Measurements from ENCODE around the gene LAMA1.

Gene LAMA1

GRCh38 chr18:6979954-6980353 is 137.6 kb downstream of the LAMA1 start:
- no peak for FAIRE-seq

- FAIRE-seq: no peak
Observed at GRCh38 chr18:6976935-6977334, 140.7 kb downstream of the LAMA1 start.

- no peak for FAIRE-seq
Observed at GRCh38 chr18:6975084-6975483, 142.5 kb downstream of the LAMA1 start.

GRCh38 chr18:6971823-6972478 is 145.6 kb downstream of the LAMA1 start:
- FAIRE-seq: no peak

GRCh38 chr18:6963452-6964097 is 154.0 kb downstream of the LAMA1 start:
- no peak for FAIRE-seq

GRCh38 chr18:6962571-6963451 is 154.8 kb downstream of the LAMA1 start:
- no peak for FAIRE-seq

GRCh38 chr18:6961331-6961730 is 156.3 kb downstream of the LAMA1 start:
- FAIRE-seq: no peak

- no peak for FAIRE-seq
Observed at GRCh38 chr18:6960656-6961055, 156.9 kb downstream of the LAMA1 start.

GRCh38 chr18:6960124-6960523 is 157.5 kb downstream of the LAMA1 start:
- no peak for FAIRE-seq

- FAIRE-seq: no peak
Observed at GRCh38 chr18:6959110-6959509, 158.5 kb downstream of the LAMA1 start.

- no peak for FAIRE-seq
Observed at GRCh38 chr18:6956999-6957398, 160.6 kb downstream of the LAMA1 start.

- no peak for FAIRE-seq
Observed at GRCh38 chr18:6956495-6956894, 161.1 kb downstream of the LAMA1 start.

GRCh38 chr18:6955304-6955703 is 162.3 kb downstream of the LAMA1 start:
- no peak for FAIRE-seq

GRCh38 chr18:6954501-6954900 is 163.1 kb downstream of the LAMA1 start:
- FAIRE-seq: no peak

GRCh38 chr18:6951336-6952090 is 166.1 kb downstream of the LAMA1 start:
- no peak for FAIRE-seq

- no peak for FAIRE-seq
Observed at GRCh38 chr18:6950641-6951040, 167.0 kb downstream of the LAMA1 start.

GRCh38 chr18:6949800-6950586 is 167.6 kb downstream of the LAMA1 start:
- no peak for FAIRE-seq

GRCh38 chr18:6948281-6949055 is 169.1 kb downstream of the LAMA1 start:
- FAIRE-seq: no peak

GRCh38 chr18:6947338-6948030 is 170.1 kb downstream of the LAMA1 start:
- FAIRE-seq: no peak

- no peak for FAIRE-seq
Observed at GRCh38 chr18:6943143-6943542, 174.5 kb downstream of the LAMA1 start.

- no peak for FAIRE-seq
Observed at GRCh38 chr18:6942742-6943141, 174.9 kb downstream of the LAMA1 start.
